Activated naive CD8-positive, alpha-beta T cell treated with anti-CD3 and anti-CD28 coated beads, Interleukin-2, amount 50 U/mL, for 24 hours (primary cell): Measurements from ENCODE around the gene OR8H2.
"Not testable (repeated sequence)": the region's sequence is repeated elsewhere in the genome, so short reads cannot be mapped to it uniquely, and the experiment has no call there.

Source experiments
- ATAC-seq: fragments of 150-1000 bp; cut with Tn5 transposase; one replicate; pipeline ENCODE4 v1.10.0; 2021
- DNase-seq: peaks from one replicate; pipeline ENCODE4 v3.0.0; 2021
- H3K27ac Mint-ChIP-seq: one replicate; pipeline ENCODE4 v1.8.0; 2021; ENCODE audit warnings: mild to moderate bottlenecking, mixed read lengths
- H3K27me3 Mint-ChIP-seq: one replicate; pipeline ENCODE4 v1.8.0; 2021; ENCODE audit warnings: mixed read lengths
- H3K36me3 Mint-ChIP-seq: one replicate; pipeline ENCODE4 v1.8.0; 2021; ENCODE audit warnings: low read depth, mixed read lengths
- H3K4me1 Mint-ChIP-seq: one replicate; pipeline ENCODE4 v1.8.0; 2021; ENCODE audit warnings: mixed read lengths
- H3K4me3 Mint-ChIP-seq: one replicate; pipeline ENCODE4 v1.8.0; 2021; ENCODE audit warnings: mild to moderate bottlenecking, moderate library complexity, mixed read lengths
- H3K9me3 Mint-ChIP-seq: one replicate; pipeline ENCODE4 v1.8.0; 2021; ENCODE audit warnings: mixed read lengths

OR8H2 gene, protein sequence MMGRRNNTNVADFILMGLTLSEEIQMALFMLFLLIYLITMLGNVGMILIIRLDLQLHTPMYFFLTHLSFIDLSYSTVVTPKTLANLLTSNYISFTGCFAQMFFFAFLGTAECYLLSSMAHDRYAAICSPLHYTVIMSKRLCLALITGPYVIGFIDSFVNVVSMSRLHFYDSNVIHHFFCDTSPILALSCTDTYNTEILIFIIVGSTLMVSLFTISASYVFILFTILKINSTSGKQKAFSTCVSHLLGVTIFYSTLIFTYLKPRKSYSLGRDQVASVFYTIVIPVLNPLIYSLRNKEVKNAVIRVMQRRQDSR

GRCh38 chr11:56103210-56103737, at the start of gene OR8H2:
Gene OR8H2 (plus strand): TSS chr11:56103687. CDS start chr11:56105043, 1,356 bp downstream.
- no peak within 1 kb of the TSS for H3K27ac Mint-ChIP-seq
- DNase-seq (no peak), ATAC-seq (no peak)
- no peaks in the 10 kb centered on the region for H3K27me3 Mint-ChIP-seq
- H3K4me1 Mint-ChIP-seq: no peaks in the 10 kb centered on the region
- peaks cover 12% of the 10 kb centered on the region for H3K9me3 Mint-ChIP-seq
- H3K36me3 Mint-ChIP-seq: no peaks in the 10 kb centered on the region
- no peak within 1 kb of the TSS for H3K4me3 Mint-ChIP-seq

DNA sequence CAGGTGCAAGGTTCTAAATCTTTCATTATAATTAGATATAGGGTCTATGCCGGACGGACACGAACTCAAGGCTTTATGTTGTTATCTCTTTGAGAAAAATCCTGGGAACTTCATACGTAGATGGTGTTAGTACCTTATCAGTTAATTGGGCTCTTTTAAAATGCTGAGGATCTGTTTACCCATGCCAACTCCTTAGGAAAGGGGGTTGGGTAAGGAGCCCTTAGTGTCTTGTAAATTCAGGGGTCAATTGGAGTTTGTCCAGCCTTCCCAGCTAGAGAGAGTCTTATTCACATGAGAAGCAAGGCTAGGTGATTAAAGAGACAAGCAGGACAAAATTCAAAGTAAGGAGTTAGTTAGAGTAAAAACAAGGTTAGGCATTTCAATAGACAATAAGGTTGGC, 47.1 kb upstream of the OR8H2 start:
- not testable (repeated sequence) for H3K4me1 Mint-ChIP-seq, H3K36me3 Mint-ChIP-seq, H3K27ac Mint-ChIP-seq, H3K4me3 Mint-ChIP-seq, DNase-seq, ATAC-seq, H3K27me3 Mint-ChIP-seq
- H3K9me3 Mint-ChIP-seq: peaks cover 15% of the 10 kb centered on the region

GRCh38 chr11:56057661-56058237, 45.7 kb upstream of the OR8H2 start:
- not testable (repeated sequence) for H3K9me3 Mint-ChIP-seq, H3K4me1 Mint-ChIP-seq, ATAC-seq, H3K4me3 Mint-ChIP-seq, DNase-seq, H3K27ac Mint-ChIP-seq, H3K36me3 Mint-ChIP-seq, H3K27me3 Mint-ChIP-seq

DNA sequence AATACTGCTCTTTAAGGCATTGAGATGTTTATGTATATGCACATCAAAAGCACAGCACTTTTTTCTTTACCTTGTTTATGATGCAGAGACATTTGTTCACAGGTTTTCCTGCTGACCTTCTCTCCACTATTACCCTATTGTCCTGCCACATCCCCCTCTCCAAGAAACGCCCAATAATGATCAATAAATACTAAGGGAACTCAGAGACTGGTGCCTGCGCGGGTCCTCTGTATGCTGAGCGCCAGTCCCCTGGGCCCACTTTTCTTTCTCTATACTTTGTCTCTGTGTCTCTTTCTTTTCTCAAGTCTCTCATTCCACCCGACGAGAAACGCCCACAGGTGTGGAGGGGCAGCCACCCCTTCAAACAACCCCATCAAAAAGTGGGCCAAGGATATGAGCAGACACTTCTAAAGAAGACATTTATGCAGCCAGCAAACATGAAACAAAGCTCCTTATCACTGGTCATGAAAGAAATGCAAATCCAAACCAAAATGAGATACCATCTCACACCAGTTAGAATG, 45.2 kb upstream of the OR8H2 start:
- H3K4me1 Mint-ChIP-seq, ATAC-seq, H3K9me3 Mint-ChIP-seq, H3K36me3 Mint-ChIP-seq, DNase-seq, H3K27me3 Mint-ChIP-seq, H3K27ac Mint-ChIP-seq, H3K4me3 Mint-ChIP-seq: not testable (repeated sequence)

DNA sequence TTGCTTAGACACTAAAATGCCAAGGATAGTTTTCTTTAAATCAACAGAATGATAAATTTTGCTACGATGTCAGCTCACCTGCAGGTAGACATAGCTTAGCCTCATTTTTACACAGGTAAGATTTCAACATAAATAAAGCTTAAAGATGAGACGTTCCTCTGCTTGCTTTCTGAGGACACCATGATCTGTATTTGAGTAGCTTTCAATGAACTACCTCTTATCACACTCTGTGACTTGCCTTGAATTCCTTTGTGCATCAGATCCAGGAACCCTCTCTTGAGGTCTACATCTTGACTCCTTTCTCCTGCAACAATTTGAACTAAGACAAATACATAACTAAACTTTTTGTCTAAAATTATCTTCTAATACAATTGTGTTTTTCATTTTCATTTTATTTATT, 36.5 kb upstream of the OR8H2 start:
- Mint-ChIP-seq H3K4me3 (no peak overlapping the region), H3K27ac (no peak overlapping the region), H3K27me3 (no peaks in the 10 kb centered on the region), H3K9me3 (peaks cover 21% of the 10 kb centered on the region), H3K36me3 (no peaks in the 10 kb centered on the region), H3K4me1 (no peaks in the 10 kb centered on the region)
- DNase-seq (no peak), ATAC-seq (no peak)

- no peaks in the 10 kb centered on the region for H3K4me1 Mint-ChIP-seq
- no peaks in the 10 kb centered on the region for H3K36me3 Mint-ChIP-seq
- ATAC-seq (no peak), DNase-seq (no peak)
- no peak overlapping the region for H3K4me3 Mint-ChIP-seq
- H3K27ac Mint-ChIP-seq: no peak overlapping the region
- H3K27me3 Mint-ChIP-seq: no peaks in the 10 kb centered on the region
- peaks cover 22% of the 10 kb centered on the region for H3K9me3 Mint-ChIP-seq
Observed at GRCh38 chr11:56089697-56090096, 13.8 kb upstream of the OR8H2 start.

- DNase-seq: no peak
- Mint-ChIP-seq H3K4me3 (no peak within 1 kb of the TSS), H3K27ac (no peak within 1 kb of the TSS), H3K9me3 (peaks cover 23% of the 10 kb centered on the region), H3K4me1 (no peaks in the 10 kb centered on the region), H3K27me3 (no peaks in the 10 kb centered on the region), H3K36me3 (no peaks in the 10 kb centered on the region)
- ATAC-seq: no peak
Observed at GRCh38 chr11:56093008-56093407, 10.5 kb upstream of the OR8H2 start, which contains the start of gene OR8I2. Gene OR8I2 (plus strand): TSS chr11:56093308. CDS start chr11:56093308, 0 bp downstream.

GRCh38 chr11:56122073-56122472, 18.6 kb downstream of the OR8H2 start, which contains the start of gene OR8H3:
Gene OR8H3 (plus strand): TSS chr11:56122373. CDS start chr11:56122373, 0 bp downstream.
- peaks cover 16% of the 10 kb centered on the region for H3K9me3 Mint-ChIP-seq
- no peak within 1 kb of the TSS for H3K27ac Mint-ChIP-seq
- H3K4me1 Mint-ChIP-seq: no peaks in the 10 kb centered on the region
- H3K27me3 Mint-ChIP-seq: no peaks in the 10 kb centered on the region
- H3K4me3 Mint-ChIP-seq: no peak within 1 kb of the TSS
- H3K36me3 Mint-ChIP-seq: no peaks in the 10 kb centered on the region
- ATAC-seq (no peak), DNase-seq (no peak)

- Mint-ChIP-seq H3K4me1 (no peaks in the 10 kb centered on the region), H3K27ac (no peak within 1 kb of the TSS), H3K36me3 (no peaks in the 10 kb centered on the region), H3K4me3 (no peak within 1 kb of the TSS), H3K9me3 (peaks cover 29% of the 10 kb centered on the region), H3K27me3 (no peaks in the 10 kb centered on the region)
- DNase-seq (no peak), ATAC-seq (no peak)
Observed at GRCh38 chr11:56140151-56140661, 36.7 kb downstream of the OR8H2 start, which contains the start of gene OR8J3. Gene OR8J3 (minus strand): TSS chr11:56140201. CDS start chr11:56137718, 2,483 bp downstream.

- not testable (repeated sequence) for H3K4me3 Mint-ChIP-seq, DNase-seq, H3K4me1 Mint-ChIP-seq, H3K27me3 Mint-ChIP-seq, H3K36me3 Mint-ChIP-seq, H3K27ac Mint-ChIP-seq, ATAC-seq
- H3K9me3 Mint-ChIP-seq: peaks cover 26% of the 10 kb centered on the region
Observed at GRCh38 chr11:56143681-56144080, 40.2 kb downstream of the OR8H2 start.

GRCh38 chr11:56151376-56151775, 47.9 kb downstream of the OR8H2 start:
- Mint-ChIP-seq H3K36me3 (no peaks in the 10 kb centered on the region), H3K4me3 (no peak overlapping the region), H3K27me3 (no peaks in the 10 kb centered on the region), H3K9me3 (peaks cover 41% of the 10 kb centered on the region), H3K27ac (no peak overlapping the region), H3K4me1 (no peaks in the 10 kb centered on the region)
- no peak for ATAC-seq
- DNase-seq: no peak

DNA sequence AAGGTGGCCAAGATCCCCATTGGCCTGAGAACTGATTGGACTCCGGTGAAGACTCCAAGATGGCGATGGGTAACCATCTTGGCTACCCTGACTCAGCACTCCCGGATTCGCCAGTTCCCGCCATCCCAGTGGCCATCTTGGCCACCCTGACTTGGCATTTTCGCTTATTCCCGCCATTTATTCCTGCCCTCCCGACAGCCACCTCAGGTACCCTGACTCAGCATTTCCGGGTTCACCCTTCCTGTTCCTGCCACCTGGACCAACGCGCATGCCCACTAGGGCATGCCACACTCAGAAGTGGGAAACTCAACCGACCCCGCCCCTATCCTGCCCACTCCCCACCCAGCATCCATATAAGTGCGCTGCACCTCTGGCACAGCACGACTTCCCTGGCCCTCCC, 48.8 kb downstream of the OR8H2 start:
- peaks cover 42% of the 10 kb centered on the region for H3K9me3 Mint-ChIP-seq
- H3K27me3 Mint-ChIP-seq: no peaks in the 10 kb centered on the region
- no peak for DNase-seq

More for the DNA sequence above, 48.8 kb downstream of the OR8H2 start:
- Mint-ChIP-seq H3K36me3 (no peaks in the 10 kb centered on the region), H3K27ac (no peak overlapping the region), H3K4me1 (no peaks in the 10 kb centered on the region), H3K4me3 (no peak overlapping the region)
- no peak for ATAC-seq
